H1 (cell line): ENCODE data around the gene PSMD5. TPM values are rescaled to one million over a fixed set of nuclear protein-coding genes. Genes with fewer than 3 reads are reported as not detected.

ENCODE experiments used
- CTCF ChIA-PET: fragments of 300-600 bp; sonication (Branson Sonifier 250); formaldehyde crosslinking; loops from one replicate; lab custom pipeline; 2021; ENCODE audit not compliant: partially characterized antibody; lab: Charles Lee
- POLR2A ChIA-PET: fragments of 300-600 bp; sonication (Branson Sonifier 250); formaldehyde crosslinking; loops from one replicate; lab custom pipeline; 2021; ENCODE audit warnings: inconsistent platforms; ENCODE audit not compliant: partially characterized antibody; lab: Charles Lee
- DNase-seq, 2 experiments: peaks; one replicate each; pipeline versions ENCODE4 v3.0.0 to v3.0.0-alpha.2; 2010 to 2022; ENCODE audit warnings: low spot score in 2 of 2, low read depth in 1 of 2, mixed read lengths in 1 of 2
- FAIRE-seq: peaks from 2 replicates; lab custom pipeline; 2011; peaks lifted over from hg19 to GRCh38; lab: Jason Lieb, UNC
- H2AFZ ChIP-seq: 2 replicates; pipeline ENCODE4 v1.8.1; 2012; ENCODE audit warnings: low read length, inconsistent platforms
- H2AK5ac ChIP-seq: 2 replicates; pipeline ENCODE4 v1.6.1; 2013; ENCODE audit warnings: low read depth, low read length
- H2BK120ac ChIP-seq: replicated peaks from 2 replicates; pipeline ENCODE3; 2013; ENCODE audit warnings: low read depth, low read length, inconsistent platforms
- H2BK12ac ChIP-seq: 2 replicates; pipeline ENCODE4 v1.6.1; 2013; ENCODE audit warnings: low read depth, low read length
- H2BK15ac ChIP-seq: 2 replicates; pipeline ENCODE4 v1.6.1; 2013; ENCODE audit warnings: low read length
- H2BK20ac ChIP-seq: 2 replicates; pipeline ENCODE4 v1.6.1; 2013; ENCODE audit warnings: low read length
- H2BK5ac ChIP-seq: 2 replicates; pipeline ENCODE4 v1.6.1; 2013; ENCODE audit warnings: low read depth, low read length
- H3K14ac ChIP-seq: 2 replicates; pipeline ENCODE4 v1.6.1; 2013; ENCODE audit warnings: inconsistent platforms; ENCODE audit not compliant: insufficient read length
- H3K18ac ChIP-seq: 2 replicates; pipeline ENCODE4 v1.6.1; 2013; ENCODE audit warnings: low read length; ENCODE audit errors: extremely low read depth
- H3K23ac ChIP-seq: 2 replicates; pipeline ENCODE4 v1.6.1; 2013; ENCODE audit warnings: inconsistent platforms; ENCODE audit not compliant: insufficient read length
- H3K23me2 ChIP-seq: 2 replicates; pipeline ENCODE4 v1.6.1; 2013; ENCODE audit warnings: low read depth, low read length
- H3K27ac ChIP-seq: 2 replicates; pipeline ENCODE4 v1.6.1; 2011; ENCODE audit warnings: low read depth, low read length, inconsistent platforms
- H3K27me3 ChIP-seq, 4 experiments: replicated peaks in 1 of 4; 1 replicate in 1 of 4; 2 replicates in 3 of 4; pipeline versions ENCODE4 v1.6.1 to v1.8.1; 2011 to 2013; ENCODE audit warnings: low read length in 3 of 4, mild to moderate bottlenecking in 3 of 4, inconsistent platforms in 2 of 4, mixed read lengths in 2 of 4, moderate library complexity in 1 of 4; ENCODE audit not compliant: control insufficient read depth in 3 of 4, insufficient read depth in 3 of 4; ENCODE audit errors: extremely low read depth in 1 of 4
- H3K36me3 ChIP-seq, 4 experiments: 2 replicates each; pipeline versions ENCODE4 v1.6.1 to v1.8.1; 2011 to 2013; ENCODE audit warnings: mild to moderate bottlenecking in 4 of 4, low read length in 3 of 4, moderate library complexity in 2 of 4, control low read depth in 1 of 4, inconsistent platforms in 1 of 4; ENCODE audit not compliant: insufficient read depth in 4 of 4, control insufficient read depth in 2 of 4
- H3K4ac ChIP-seq: replicated peaks from 2 replicates; pipeline ENCODE3; 2013; ENCODE audit warnings: low read length, low read depth, mixed read lengths, inconsistent platforms; ENCODE audit not compliant: insufficient read length
- H3K4me1 ChIP-seq, 4 experiments: replicated peaks in 1 of 4; 1 replicate in 1 of 4; 2 replicates in 3 of 4; pipeline versions ENCODE4 v1.6.1 to v1.8.1; 2011 to 2013; ENCODE audit warnings: low read length in 3 of 4, inconsistent platforms in 2 of 4, mixed read lengths in 1 of 4; ENCODE audit not compliant: insufficient read depth in 4 of 4, control insufficient read depth in 3 of 4
- H3K4me2 ChIP-seq, 2 experiments: 2 replicates each; pipeline versions ENCODE4 v1.6.1 to v1.8.1; 2011 to 2013; ENCODE audit warnings: low read depth in 2 of 2, low read length in 2 of 2, control low read depth in 1 of 2, inconsistent platforms in 1 of 2, mild to moderate bottlenecking in 1 of 2; ENCODE audit not compliant: insufficient read depth in 1 of 2
- H3K4me3 ChIP-seq, 4 experiments: fragments of 200-600, 300-600 bp in 1 of 4; sonication (generic), shearing (Covaris generic), sonication (Bioruptor Twin) in 1 of 4; 2 replicates each; pipeline versions ENCODE4 v1.5.1 to v1.8.1; 2011 to 2016; ENCODE audit warnings: low read length in 4 of 4, low read depth in 3 of 4, control low read depth in 2 of 4, inconsistent platforms in 2 of 4, mild to moderate bottlenecking in 2 of 4, mixed read lengths in 1 of 4, moderate library complexity in 1 of 4; ENCODE audit not compliant: insufficient read depth in 2 of 4; ENCODE audit errors: extremely low read depth in 1 of 4
- H3K56ac ChIP-seq: replicated peaks from 2 replicates; pipeline ENCODE3; 2013; ENCODE audit warnings: low read depth, mild to moderate bottlenecking, mixed read lengths, low read length, inconsistent platforms; ENCODE audit not compliant: insufficient read length
- H3K79me1 ChIP-seq: 2 replicates; pipeline ENCODE4 v1.6.1; 2013; ENCODE audit warnings: low read depth, low read length, control low read depth
- H3K79me2 ChIP-seq, 2 experiments: 2 replicates each; pipeline versions ENCODE4 v1.6.1 to v1.8.1; 2012 to 2013; ENCODE audit warnings: low read length in 2 of 2, mild to moderate bottlenecking in 2 of 2, inconsistent platforms in 1 of 2; ENCODE audit not compliant: insufficient read depth in 2 of 2, control insufficient read depth in 1 of 2
- H3K9ac ChIP-seq, 4 experiments: replicated peaks in 1 of 4; 1 replicate in 1 of 4; 2 replicates in 3 of 4; pipeline versions ENCODE4 v1.6.1 to v1.8.1; 2011 to 2013; ENCODE audit warnings: low read depth in 3 of 4, low read length in 3 of 4, control low read depth in 2 of 4, mild to moderate bottlenecking in 2 of 4, moderate library complexity in 2 of 4, inconsistent platforms in 1 of 4; ENCODE audit errors: extremely low read depth in 1 of 4
- H3K9me3 ChIP-seq, 2 experiments: 2 replicates each; pipeline versions ENCODE4 v1.6.1 to v1.8.1; 2012 to 2013; ENCODE audit warnings: mild to moderate bottlenecking in 2 of 2, moderate library complexity in 2 of 2, control low read depth in 1 of 2, inconsistent platforms in 1 of 2, low read depth in 1 of 2, low read length in 1 of 2, mixed read lengths in 1 of 2; ENCODE audit not compliant: insufficient read depth in 2 of 2
- H4K20me1 ChIP-seq, 2 experiments: replicated peaks in 1 of 2; 2 replicates each; pipeline versions ENCODE3 to v1.8.1; 2011 to 2013; ENCODE audit warnings: inconsistent platforms in 2 of 2, low read length in 2 of 2, mild to moderate bottlenecking in 1 of 2; ENCODE audit not compliant: insufficient read depth in 2 of 2, control insufficient read depth in 1 of 2
- H4K5ac ChIP-seq: 2 replicates; pipeline ENCODE4 v1.6.1; 2013; ENCODE audit warnings: low read length, low read depth, mixed read lengths, inconsistent platforms; ENCODE audit not compliant: insufficient read length
- H4K8ac ChIP-seq: 2 replicates; pipeline ENCODE4 v1.8.0; 2013; ENCODE audit warnings: mild to moderate bottlenecking, moderate library complexity, low read length, inconsistent platforms; ENCODE audit not compliant: insufficient read depth; ENCODE audit errors: extremely low read depth
- H4K91ac ChIP-seq: replicated peaks from 2 replicates; pipeline ENCODE3; 2013; ENCODE audit warnings: low read length, mixed read lengths, inconsistent platforms; ENCODE audit not compliant: insufficient read length
- BRCA1 ChIP-seq: IDR thresholded peaks from 2 replicates; pipeline ENCODE4 v1.6.1; 2012; ENCODE audit warnings: low read depth, low read length, improper control_type of control experiment
- EP300 ChIP-seq, 2 experiments: IDR thresholded peaks; 1 replicate in 1 of 2; 2 replicates in 1 of 2; pipeline ENCODE4 v1.6.1; 2011 to 2012; ENCODE audit warnings: low read depth in 2 of 2, low read length in 2 of 2, mild to moderate bottlenecking in 2 of 2, borderline replicate concordance in 1 of 2, inconsistent platforms in 1 of 2, moderate library complexity in 1 of 2
- EZH2 ChIP-seq: fragments of 200-600 bp; sonication (generic); IDR thresholded peaks from 2 replicates; pipeline ENCODE4 v1.7.1; 2012; ENCODE audit warnings: low read depth, mild to moderate bottlenecking, moderate library complexity, low read length, inconsistent platforms; ENCODE audit not compliant: severe bottlenecking
- HDAC2 ChIP-seq, 2 experiments: fragments of 300-600 bp in 1 of 2; sonication (generic) in 1 of 2; IDR thresholded peaks; 2 replicates each; pipeline ENCODE4 v1.6.1; 2011 to 2012; ENCODE audit warnings: low read depth in 2 of 2, low read length in 2 of 2, mild to moderate bottlenecking in 2 of 2, moderate library complexity in 2 of 2, borderline replicate concordance in 1 of 2, inconsistent platforms in 1 of 2
- MAFK ChIP-seq: IDR thresholded peaks from 2 replicates; pipeline ENCODE4 v1.6.1; 2012; ENCODE audit warnings: low read depth, mild to moderate bottlenecking, improper control_type of control experiment, low read length
- NRF1 ChIP-seq: IDR thresholded peaks from 2 replicates; pipeline ENCODE4 v1.6.1; 2011; ENCODE audit warnings: mild to moderate bottlenecking, low read depth, low read length, improper control_type of control experiment
- POLR2A ChIP-seq, 2 experiments: IDR thresholded peaks; 1 replicate in 1 of 2; 2 replicates in 1 of 2; pipeline ENCODE4 v1.6.1; 2011; ENCODE audit warnings: low read depth in 2 of 2, low read length in 2 of 2, mild to moderate bottlenecking in 2 of 2; ENCODE audit errors: control extremely low read depth in 1 of 2
- RNF2 ChIP-seq: fragments of 200-900, 300-1000 bp; sonication (generic); IDR thresholded peaks from 2 replicates; pipeline ENCODE4 v1.7.1; 2016; ENCODE audit warnings: borderline replicate concordance, low read depth, mild to moderate bottlenecking, antibody characterized with exemption, low read length; ENCODE audit not compliant: poor library complexity, severe bottlenecking; ENCODE audit errors: missing control alignments
- RXRA ChIP-seq: IDR thresholded peaks from 2 replicates; pipeline ENCODE4 v1.6.1; 2011; ENCODE audit warnings: low read depth, mild to moderate bottlenecking, low read length, moderate library complexity; ENCODE audit not compliant: insufficient read depth
- SUZ12 ChIP-seq: fragments of 200-600 bp; sonication (generic); IDR thresholded peaks from 2 replicates; pipeline ENCODE4 v1.6.1; 2012; ENCODE audit warnings: mild to moderate bottlenecking, inconsistent platforms, low read length, moderate library complexity, mixed read lengths
- TAF1 ChIP-seq: IDR thresholded peaks from 2 replicates; pipeline ENCODE4 v1.6.1; 2011; ENCODE audit warnings: mild to moderate bottlenecking, low read depth, low read length
- ZNF274 ChIP-seq: IDR thresholded peaks from 2 replicates; pipeline ENCODE4 v1.7.0; 2012; ENCODE audit warnings: low read length, borderline replicate concordance; ENCODE audit errors: extremely low read depth
- WGBS, 2 experiments: shearing (Covaris generic) in 1 of 2; methylation state at CpG; one replicate each; pipeline versions ENCODE4 v1.1.6 to v1.1.7; 2013 to 2015; ENCODE audit warnings: low lambda C conversion rate in 2 of 2, mixed read lengths in 2 of 2, inconsistent platforms in 1 of 2, low coverage in 1 of 2, missing lambda C conversion rate in 1 of 2; ENCODE audit not compliant: insufficient replicate concordance in 2 of 2, insufficient coverage in 1 of 2, insufficient read length in 1 of 2; ENCODE audit errors: extremely low coverage in 1 of 2, missing lambda C conversion rate in 1 of 2; 5-methylcytosine and 5-hydroxymethylcytosine counted together
- polyA plus RNA-seq, 7 experiments: library from polyadenylated mRNA; depleted of rRNA in 3 of 7; stranded (reverse) in 5 of 7; unstranded in 2 of 7; fragments of >200 nt in 5 of 7; fragments of 200-250 nt in 2 of 7; gene quantifications; 1 replicate in 5 of 7; 2 replicates in 1 of 7; 4 replicates in 1 of 7; pipeline versions ENCODE4 v1.2.1 to v1.2.3, GENCODE V29; 2011 to 2013; ENCODE audit warnings: missing spikeins in 2 of 7, mixed read lengths in 2 of 7
- total RNA-seq: library from RNA; stranded (reverse); fragmentation: NEBNext Ultra II Directional; extraction: Animal tissue kit (Norgen Biotek cat#: 25700); gene quantifications from 2 replicates; pipeline ENCODE4 v1.2.1, GENCODE V29; 2021

The PSMD5 gene
- total and polyA plus RNA-seq, 2 of the 8 experiments (the other 6 are each of a cell fraction or from before 2014, with no cell fraction given): 19.2 to 30.5 TPM

- DNase-seq (no peak), FAIRE-seq (no peak)
- Histone ChIP-seq H4K20me1 (no peaks in the 10 kb centered on the region), H2BK15ac (no peak overlapping the region), H3K36me3 (peaks cover 0 to 15% (median 5%) of the 10 kb centered on the region in 4 experiments; a peak in 5 of 8 replicates), H2BK12ac (no peak overlapping the region), H3K14ac (no peak overlapping the region), H3K23ac (no peak overlapping the region), H3K79me2 (no peaks in the 10 kb centered on the region), H3K18ac (no peak overlapping the region), H2BK20ac (no peak overlapping the region), H2AFZ (no peak overlapping the region), H4K8ac (no peak overlapping the region), H2AK5ac (no peak overlapping the region), H2BK5ac (no peak overlapping the region), H3K4me1 (peaks cover 0 to 10% (median 5%) of the 10 kb centered on the region in 4 experiments; a peak in 6 of 7 replicates), H3K4ac (no peak overlapping the region), H3K9me3 (no peaks in the 10 kb centered on the region), H3K9ac (no peak overlapping the region), H3K23me2 (no peaks in the 10 kb centered on the region), H3K56ac (no peak overlapping the region), H3K27ac (no peak overlapping the region), H3K4me3 (no peak overlapping the region), H4K5ac (no peak overlapping the region), H3K27me3 (no peaks in the 10 kb centered on the region), H3K79me1 (no peaks in the 10 kb centered on the region), H3K4me2 (no peak overlapping the region), H2BK120ac (no peak overlapping the region), H4K91ac (no peak overlapping the region)
- POLR2A ChIA-PET: interaction anchor here (1.2 to 8.4 kb wide), 3 partner anchors 10 to 16 kb away, joined by 3 to 61 read pairs (median 6); no protein-coding TSS in a partner anchor
- WGBS, 2 experiments: 89% methylated on average over 5 of the region's 5 CpGs; no CpG with 5 or more reads in 1 of the 2 experiments
- TF ChIP-seq RXRA (no peak), MAFK (no peak), RNF2 (no peak), TAF1 (no peak), EZH2 (no peak), POLR2A (IDR thresholded peaks at IDR 0.05; ENCODE audit: control extremely low read depth in 1 of 2, low read depth in 2 of 2, low read length in 2 of 2) (no peak), HDAC2 (IDR thresholded peaks at IDR 0.05; ENCODE audit: borderline replicate concordance in 1 of 2, low read depth in 2 of 2, low read length in 2 of 2) (no peak), NRF1 (no peak), ZNF274 (no peak), EP300 (IDR thresholded peaks at IDR 0.05; ENCODE audit: borderline replicate concordance in 1 of 2, low read depth in 2 of 2, low read length in 2 of 2) (no peak), BRCA1 (no peak), SUZ12 (no peak)
- CTCF ChIA-PET: interaction anchor here (0.6 to 10.5 kb wide), 16 partner anchors 8 to 435 kb away, joined by 3 to 108 read pairs (median 5); partner anchors contain the start of gene PSMD5
Measured at GRCh38 chr9:120864719-120865118, 22.0 kb upstream of the PSMD5 start.
